ENCODE data around the gene OGN.

OGN gene

DNA sequence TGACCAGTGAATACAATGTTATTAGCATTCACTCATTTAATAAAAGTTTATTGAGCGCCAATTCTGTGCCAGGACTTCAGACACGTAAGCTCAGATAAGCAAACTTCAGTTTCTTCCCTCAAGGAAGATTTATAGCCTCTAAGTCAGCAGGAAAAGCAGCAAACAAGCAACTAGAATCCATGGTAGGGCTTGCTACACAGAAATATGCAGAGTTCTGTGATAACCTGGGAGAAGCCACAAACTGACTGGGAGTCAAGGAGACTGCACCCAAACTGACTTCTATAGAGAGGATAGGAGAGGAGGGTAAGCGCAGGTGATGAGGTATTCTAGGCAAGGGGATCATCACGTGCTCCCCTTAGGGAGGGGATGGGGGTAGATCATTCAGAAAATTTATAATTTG is 1.4 kb upstream of the OGN start:
- peak overlapping the region; percentile 66 for H3K4me3 ChIP-seq

DNA sequence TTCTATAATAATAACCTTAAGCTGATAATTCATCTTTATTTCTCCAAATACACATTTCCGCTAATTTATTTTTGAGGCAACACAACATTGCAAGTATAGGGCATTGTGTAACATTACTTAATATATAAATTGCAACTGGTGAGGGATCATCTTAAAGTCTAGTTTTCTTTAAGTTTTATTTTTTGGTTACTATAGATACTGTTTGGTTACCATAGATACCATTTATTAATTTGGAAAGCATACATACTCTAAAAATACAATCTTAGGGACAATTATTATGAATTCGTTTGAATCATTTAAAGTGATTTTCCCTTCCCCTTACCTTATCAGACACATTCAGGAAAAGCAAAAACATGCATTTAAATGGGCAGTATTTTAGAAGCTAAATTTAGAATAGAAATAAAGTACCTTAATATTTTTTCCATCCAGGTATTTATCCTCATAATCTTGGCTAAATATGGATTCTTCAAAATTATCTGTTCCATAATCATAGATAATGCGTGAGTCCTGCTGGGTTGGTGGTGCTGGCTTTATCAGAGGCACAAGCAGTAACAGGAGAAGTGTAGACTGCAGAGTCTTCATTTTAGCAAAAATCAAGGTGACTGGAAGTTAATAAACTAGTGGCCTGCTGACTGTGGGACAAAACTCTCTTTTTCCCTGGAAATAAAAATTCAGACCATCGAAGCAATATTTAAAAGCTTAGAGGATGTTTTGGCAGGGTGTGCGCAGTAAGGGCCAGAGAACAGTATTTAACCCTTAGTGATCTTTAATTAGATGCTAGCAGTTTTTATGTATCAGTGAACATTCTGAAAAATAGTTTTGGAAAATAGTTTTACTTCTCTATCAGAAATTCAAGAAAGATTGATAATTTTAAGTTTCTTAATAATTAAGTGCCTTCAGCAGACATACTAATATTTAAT is 1.3 kb downstream of the OGN start:
- H3K27ac ChIP-seq = peak overlapping the region; percentile 57 to 92
- H3K4me3 ChIP-seq = peak overlapping the region; percentile 66

More for the DNA sequence above, 1.4 kb upstream of the OGN start:
- peak overlapping the region; percentile 88 to 92 for H3K27ac ChIP-seq
- DNase-seq (ENCODE audit: low spot score) = no peak
- TF ChIP-seq, protein P1, sequence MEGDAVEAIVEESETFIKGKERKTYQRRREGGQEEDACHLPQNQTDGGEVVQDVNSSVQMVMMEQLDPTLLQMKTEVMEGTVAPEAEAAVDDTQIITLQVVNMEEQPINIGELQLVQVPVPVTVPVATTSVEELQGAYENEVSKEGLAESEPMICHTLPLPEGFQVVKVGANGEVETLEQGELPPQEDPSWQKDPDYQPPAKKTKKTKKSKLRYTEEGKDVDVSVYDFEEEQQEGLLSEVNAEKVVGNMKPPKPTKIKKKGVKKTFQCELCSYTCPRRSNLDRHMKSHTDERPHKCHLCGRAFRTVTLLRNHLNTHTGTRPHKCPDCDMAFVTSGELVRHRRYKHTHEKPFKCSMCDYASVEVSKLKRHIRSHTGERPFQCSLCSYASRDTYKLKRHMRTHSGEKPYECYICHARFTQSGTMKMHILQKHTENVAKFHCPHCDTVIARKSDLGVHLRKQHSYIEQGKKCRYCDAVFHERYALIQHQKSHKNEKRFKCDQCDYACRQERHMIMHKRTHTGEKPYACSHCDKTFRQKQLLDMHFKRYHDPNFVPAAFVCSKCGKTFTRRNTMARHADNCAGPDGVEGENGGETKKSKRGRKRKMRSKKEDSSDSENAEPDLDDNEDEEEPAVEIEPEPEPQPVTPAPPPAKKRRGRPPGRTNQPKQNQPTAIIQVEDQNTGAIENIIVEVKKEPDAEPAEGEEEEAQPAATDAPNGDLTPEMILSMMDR (IDR thresholded peaks at IDR 0.05) = no peak

DNA sequence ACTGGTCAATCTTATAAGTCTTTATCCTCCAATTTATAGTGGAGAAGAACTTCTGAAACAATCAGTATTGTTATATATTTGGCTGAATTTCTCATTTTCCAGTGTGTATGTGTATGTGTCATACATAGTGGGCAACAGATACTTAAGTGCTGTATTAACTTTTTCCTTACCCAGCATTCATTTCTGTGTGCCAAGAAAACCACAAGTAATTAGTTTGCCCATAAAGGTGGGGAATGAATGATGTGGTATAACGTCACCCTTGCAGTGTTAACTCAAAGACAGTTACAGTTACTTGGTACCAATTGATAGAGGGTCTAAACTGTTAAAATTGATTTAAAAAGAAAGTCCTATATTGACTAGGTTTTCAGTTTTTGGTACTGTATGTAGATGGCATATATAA is 2.0 kb downstream of the OGN start:
- TF ChIP-seq, protein P1 (IDR thresholded peaks at IDR 0.05) = no peak
- Histone ChIP-seq H3K4me3 (peak overlapping the region; percentile 66), H3K27ac (peak overlapping the region; percentile 57 to 92)
- DNase-seq (ENCODE audit: low spot score) = no peak

More for the DNA sequence above, 1.3 kb downstream of the OGN start:
- DNase-seq (ENCODE audit: low spot score) = no peak
- TF ChIP-seq, protein P1 (IDR thresholded peaks at IDR 0.05) = no peak

DNA sequence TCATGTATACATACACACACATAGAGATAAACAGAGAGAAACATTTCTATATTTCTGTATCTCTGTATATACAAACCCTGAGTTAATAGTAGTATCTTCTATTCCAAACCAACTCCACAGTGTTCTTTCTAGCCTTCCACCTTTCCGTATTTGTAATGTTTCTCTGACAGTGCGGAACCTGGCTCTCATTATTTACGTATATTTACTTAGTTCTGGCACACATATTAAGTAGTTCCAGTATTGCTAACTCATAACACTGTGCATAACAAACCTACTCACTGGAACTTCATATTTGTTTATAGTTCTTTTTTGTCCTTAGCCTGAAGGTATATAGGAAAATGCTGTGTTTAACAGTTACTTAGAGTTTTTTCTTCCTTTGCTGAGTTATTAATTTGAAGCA is 6.5 kb downstream of the OGN start:
- TF ChIP-seq, protein P1 (IDR thresholded peaks at IDR 0.05) = no peak
- Histone ChIP-seq H3K27ac (peak overlapping the region in 1 of 2 donors; percentile 43), H3K4me3 (no peak overlapping the region)
- DNase-seq (ENCODE audit: low spot score) = no peak

DNA sequence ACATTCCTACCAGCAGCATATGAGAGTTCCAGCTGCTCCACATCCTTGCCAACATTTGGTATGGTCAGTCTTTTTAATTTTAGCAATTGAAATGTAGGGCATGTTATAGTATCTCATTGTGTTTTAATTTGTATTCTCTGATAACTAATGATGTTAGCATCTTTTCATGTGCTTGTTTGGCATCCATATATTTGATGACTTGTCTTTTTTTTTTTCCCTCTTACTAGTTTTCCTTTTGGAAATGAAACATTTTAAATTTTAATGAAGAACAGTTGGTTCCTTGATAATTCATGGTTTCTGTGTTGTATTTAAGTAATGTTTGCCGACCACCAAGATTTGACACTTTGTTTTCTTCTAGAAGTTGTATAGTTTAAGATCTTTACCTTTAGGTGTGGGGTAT is 8.8 kb downstream of the OGN start:
- no peak overlapping the region for H3K27ac ChIP-seq
- TF ChIP-seq, protein P1 (IDR thresholded peaks at IDR 0.05) = no peak

DNA sequence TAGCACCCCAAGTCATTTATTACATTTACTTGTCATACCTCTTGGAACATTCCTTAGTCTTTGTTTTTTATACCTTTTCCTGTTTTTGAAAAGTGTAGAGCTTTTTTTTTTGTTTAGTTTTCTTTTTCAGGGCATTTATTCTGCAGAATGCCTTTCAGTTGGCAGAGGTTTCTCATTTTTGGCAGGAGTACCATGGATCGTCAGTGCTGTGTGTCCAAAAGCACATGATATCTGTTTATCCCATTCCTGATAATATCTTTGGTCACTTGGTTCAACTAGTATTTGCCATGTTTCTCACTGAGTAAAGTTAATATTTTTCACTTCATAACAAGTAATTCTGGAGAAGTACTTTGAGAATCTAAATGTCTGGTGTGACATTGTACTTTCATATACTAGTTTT is 10.7 kb downstream of the OGN start:
- Histone ChIP-seq H3K4me3 (peak overlapping the region; percentile 36), H3K27ac (peak overlapping the region; percentile 53 to 62)
- no peak for DNase-seq (ENCODE audit: low spot score)
- TF ChIP-seq, protein P1 (IDR thresholded peaks at IDR 0.05) = no peak

More for the DNA sequence above, 8.8 kb downstream of the OGN start:
- H3K4me3 ChIP-seq = no peak overlapping the region
- DNase-seq (ENCODE audit: low spot score) = no peak

DNA sequence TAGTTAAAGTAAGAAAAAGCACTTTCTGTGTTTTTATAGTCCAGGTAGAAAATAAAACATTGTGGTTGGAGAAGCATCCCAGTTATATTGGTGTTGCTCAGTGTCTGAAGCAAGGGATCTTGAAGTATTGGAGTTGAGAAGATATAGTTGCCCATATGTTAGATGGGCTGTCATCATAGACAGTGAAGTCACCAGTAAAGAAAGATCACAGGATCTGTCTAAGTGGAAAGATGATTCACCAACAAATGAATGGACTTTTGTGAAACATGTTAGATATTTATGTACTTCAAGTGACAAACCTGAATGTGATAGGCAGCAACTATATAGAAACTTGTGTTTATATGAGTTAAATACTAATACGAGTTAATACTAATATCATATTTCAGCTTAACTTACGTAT is 11.7 kb downstream of the OGN start:
- no peak for DNase-seq (ENCODE audit: low spot score)
- TF ChIP-seq, protein P1 (IDR thresholded peaks at IDR 0.05) = no peak
- H3K27ac ChIP-seq = peak overlapping the region; percentile 53 to 55
- no peak overlapping the region for H3K4me3 ChIP-seq
